ENCODE results near the gene PALLD.

Gene PALLD

DNA sequence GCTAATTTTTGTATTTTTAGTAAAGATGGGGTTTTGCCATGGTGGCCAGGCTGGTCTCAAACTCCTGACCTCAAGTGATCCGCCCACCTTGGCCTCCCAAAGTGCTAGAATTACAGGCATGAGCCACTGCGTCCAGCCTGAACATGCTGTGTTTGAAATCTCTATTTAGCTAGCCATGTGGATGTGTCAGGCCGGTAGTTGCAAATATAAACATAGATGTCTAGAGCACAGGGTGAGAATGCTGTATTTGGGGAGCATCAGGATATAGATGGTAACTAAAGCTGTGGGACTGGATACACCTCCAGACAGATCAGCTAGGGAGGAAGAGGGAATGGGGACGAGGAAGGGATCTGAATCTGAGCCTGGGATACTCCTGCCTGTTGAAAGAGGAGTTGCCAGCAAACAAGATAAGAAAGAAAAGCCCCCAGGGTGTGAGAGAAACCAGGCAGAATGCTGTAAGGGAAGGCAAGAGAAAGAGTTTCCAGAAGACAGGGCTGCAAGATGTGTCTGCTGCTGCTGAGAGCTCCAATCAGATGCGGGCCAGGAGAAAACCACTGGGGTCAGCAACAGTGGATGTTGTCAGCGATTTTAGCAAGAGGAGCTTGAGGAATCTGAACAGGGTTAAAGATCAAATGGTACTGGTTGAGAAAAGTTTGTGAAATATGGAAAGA is 177.4 kb downstream of the PALLD start:
- Histone ChIP-seq H3K9me3 (ENCODE audit: severe bottlenecking) (no peaks in the 10 kb centered on the region), H3K27ac (no peak overlapping the region)
- TF ChIP-seq, protein P1, sequence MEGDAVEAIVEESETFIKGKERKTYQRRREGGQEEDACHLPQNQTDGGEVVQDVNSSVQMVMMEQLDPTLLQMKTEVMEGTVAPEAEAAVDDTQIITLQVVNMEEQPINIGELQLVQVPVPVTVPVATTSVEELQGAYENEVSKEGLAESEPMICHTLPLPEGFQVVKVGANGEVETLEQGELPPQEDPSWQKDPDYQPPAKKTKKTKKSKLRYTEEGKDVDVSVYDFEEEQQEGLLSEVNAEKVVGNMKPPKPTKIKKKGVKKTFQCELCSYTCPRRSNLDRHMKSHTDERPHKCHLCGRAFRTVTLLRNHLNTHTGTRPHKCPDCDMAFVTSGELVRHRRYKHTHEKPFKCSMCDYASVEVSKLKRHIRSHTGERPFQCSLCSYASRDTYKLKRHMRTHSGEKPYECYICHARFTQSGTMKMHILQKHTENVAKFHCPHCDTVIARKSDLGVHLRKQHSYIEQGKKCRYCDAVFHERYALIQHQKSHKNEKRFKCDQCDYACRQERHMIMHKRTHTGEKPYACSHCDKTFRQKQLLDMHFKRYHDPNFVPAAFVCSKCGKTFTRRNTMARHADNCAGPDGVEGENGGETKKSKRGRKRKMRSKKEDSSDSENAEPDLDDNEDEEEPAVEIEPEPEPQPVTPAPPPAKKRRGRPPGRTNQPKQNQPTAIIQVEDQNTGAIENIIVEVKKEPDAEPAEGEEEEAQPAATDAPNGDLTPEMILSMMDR (IDR thresholded peaks at IDR 0.05; ENCODE audit: low read depth, low read length), result no peak

DNA sequence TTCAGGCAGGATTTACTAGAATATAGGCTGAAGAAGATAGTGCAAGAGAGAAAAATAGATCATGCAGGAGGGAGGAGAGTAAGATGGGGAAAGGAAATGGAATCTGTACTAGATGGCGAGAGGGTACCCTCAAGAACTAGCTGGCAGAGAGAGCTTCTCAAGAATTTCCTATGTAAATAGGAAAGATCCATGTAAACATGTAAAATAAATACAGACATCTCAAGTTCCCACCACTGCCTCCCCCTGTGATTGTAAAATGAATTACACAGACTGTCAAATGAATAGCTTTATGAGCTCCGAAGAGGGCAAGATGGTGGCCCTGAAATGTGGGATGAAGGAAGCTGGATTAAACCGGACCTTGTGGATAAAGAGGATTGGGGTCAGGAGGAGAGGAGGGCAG is 178.0 kb downstream of the PALLD start:
- Histone ChIP-seq H3K27ac (no peak overlapping the region), H3K4me3 (ENCODE audit: low read depth, low read length) (no peak overlapping the region), H3K36me3 (no peaks in the 10 kb centered on the region), H3K27me3 (ENCODE audit: insufficient read depth, low read depth, severe bottlenecking) (no peaks in the 10 kb centered on the region), H3K9me3 (ENCODE audit: severe bottlenecking) (no peaks in the 10 kb centered on the region)
- no peak for DNase-seq
- TF ChIP-seq, protein P1 (IDR thresholded peaks at IDR 0.05; ENCODE audit: low read depth, low read length), result no peak

More for the DNA sequence above, 177.4 kb downstream of the PALLD start:
- no peak for DNase-seq
- Histone ChIP-seq H3K27me3 (ENCODE audit: insufficient read depth, low read depth, severe bottlenecking) (no peaks in the 10 kb centered on the region), H3K36me3 (no peaks in the 10 kb centered on the region), H3K4me3 (ENCODE audit: low read depth, low read length) (no peak overlapping the region)

DNA sequence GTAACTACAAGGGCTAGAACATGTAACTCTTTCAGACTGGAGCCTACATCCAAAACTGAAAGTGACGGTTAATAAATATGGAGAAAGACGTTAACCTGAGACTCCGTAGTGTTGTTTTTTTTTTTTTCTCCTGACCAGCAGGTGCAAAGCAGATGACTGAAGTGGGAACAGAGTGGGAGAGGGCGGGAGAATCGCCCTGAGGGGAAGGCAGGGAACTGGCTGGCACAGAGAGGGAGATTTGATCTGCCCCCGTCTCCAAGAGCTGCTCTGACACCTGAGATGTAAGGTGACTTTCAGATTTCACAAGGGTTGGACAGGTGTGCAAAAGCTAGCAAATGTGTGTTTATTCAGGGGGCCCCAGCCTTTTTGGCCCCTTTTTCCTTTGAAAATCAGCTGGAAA is 180.2 kb downstream of the PALLD start:
- DNase-seq, result no peak
- Histone ChIP-seq H3K36me3 (no peaks in the 10 kb centered on the region), H3K4me3 (ENCODE audit: low read depth, low read length) (no peak overlapping the region), H3K9me3 (ENCODE audit: severe bottlenecking) (no peaks in the 10 kb centered on the region), H3K27me3 (ENCODE audit: insufficient read depth, low read depth, severe bottlenecking) (no peaks in the 10 kb centered on the region), H3K27ac (no peak overlapping the region)
- TF ChIP-seq, protein P1 (IDR thresholded peaks at IDR 0.05; ENCODE audit: low read depth, low read length), result no peak

DNA sequence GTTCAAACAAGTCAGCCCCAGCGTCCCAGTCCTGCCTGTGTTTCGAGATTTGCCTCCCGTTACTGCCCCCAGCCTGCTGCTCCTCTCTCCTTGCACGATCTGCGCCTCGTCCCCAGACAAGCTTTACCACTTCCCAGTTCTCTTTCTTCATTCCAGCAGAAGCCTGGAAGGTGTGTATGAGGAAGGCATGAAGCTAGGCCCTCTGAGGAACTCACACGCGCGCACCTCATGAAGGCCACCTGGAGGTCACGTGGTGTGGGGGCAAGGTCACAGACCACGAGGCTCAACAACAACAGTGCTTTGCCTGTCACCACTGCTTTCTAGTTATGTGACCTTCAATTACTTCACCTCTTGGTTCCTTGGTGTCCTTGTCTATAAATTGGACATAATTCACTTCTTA is 181.0 kb downstream of the PALLD start:
- Histone ChIP-seq H3K27ac (no peak overlapping the region), H3K36me3 (no peaks in the 10 kb centered on the region), H3K27me3 (ENCODE audit: insufficient read depth, low read depth, severe bottlenecking) (no peaks in the 10 kb centered on the region), H3K9me3 (ENCODE audit: severe bottlenecking) (no peaks in the 10 kb centered on the region), H3K4me3 (ENCODE audit: low read depth, low read length) (no peak overlapping the region)
- no peak for DNase-seq
- TF ChIP-seq, protein P1 (IDR thresholded peaks at IDR 0.05; ENCODE audit: low read depth, low read length), result no peak

DNA sequence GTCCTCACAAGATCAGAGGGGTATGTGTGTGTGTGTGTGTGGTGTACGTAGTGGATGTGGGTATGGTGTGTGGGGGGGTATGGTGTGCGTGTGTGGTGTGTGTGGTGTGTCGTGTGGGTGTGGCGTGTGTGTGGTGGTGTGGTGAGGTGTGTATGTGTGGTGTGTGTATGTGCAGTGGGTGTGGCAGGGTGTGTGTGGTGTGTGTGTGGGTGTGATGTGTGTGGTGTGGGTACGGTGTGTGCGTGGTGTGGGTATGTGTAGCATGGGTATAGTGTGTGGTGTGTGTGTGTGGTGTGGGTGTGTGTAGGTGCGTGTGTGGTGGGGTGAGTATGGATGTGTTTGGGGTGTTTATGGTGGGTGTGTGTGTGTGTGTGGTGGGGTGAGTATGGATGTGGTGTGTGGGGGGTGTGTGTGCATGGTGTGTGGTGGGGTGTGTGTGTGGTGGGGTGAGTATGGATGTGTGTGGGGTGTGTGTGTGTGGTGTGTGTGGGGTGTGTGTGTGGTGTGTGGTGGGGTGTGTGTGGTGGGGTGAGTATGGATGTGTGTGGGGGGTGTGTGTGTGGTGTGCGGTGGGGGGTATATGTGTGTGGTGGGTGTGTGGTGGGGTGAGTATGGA is 182.0 kb downstream of the PALLD start:
- no peaks in the 10 kb centered on the region for H3K27me3 ChIP-seq (ENCODE audit: insufficient read depth, low read depth, severe bottlenecking)
- DNase-seq, result no peak
- TF ChIP-seq, protein P1 (IDR thresholded peaks at IDR 0.05; ENCODE audit: low read depth, low read length), result no peak
- H3K9me3 ChIP-seq (ENCODE audit: severe bottlenecking), result no peaks in the 10 kb centered on the region
- H3K27ac ChIP-seq, result no peak overlapping the region
- no peak overlapping the region for H3K4me3 ChIP-seq (ENCODE audit: low read depth, low read length)
- H3K36me3 ChIP-seq, result no peaks in the 10 kb centered on the region

Data from WERI-Rb-1 (cell line).